Measurements from ENCODE around the gene LMX1A. TPM values are rescaled to one million over a fixed set of nuclear protein-coding genes. Genes with fewer than 3 reads are reported as not detected.

Gene LMX1A
- total and polyA plus RNA-seq, 2 donors (not counting 1 experiment from before 2014, with no cell fraction given): not detected

DNA sequence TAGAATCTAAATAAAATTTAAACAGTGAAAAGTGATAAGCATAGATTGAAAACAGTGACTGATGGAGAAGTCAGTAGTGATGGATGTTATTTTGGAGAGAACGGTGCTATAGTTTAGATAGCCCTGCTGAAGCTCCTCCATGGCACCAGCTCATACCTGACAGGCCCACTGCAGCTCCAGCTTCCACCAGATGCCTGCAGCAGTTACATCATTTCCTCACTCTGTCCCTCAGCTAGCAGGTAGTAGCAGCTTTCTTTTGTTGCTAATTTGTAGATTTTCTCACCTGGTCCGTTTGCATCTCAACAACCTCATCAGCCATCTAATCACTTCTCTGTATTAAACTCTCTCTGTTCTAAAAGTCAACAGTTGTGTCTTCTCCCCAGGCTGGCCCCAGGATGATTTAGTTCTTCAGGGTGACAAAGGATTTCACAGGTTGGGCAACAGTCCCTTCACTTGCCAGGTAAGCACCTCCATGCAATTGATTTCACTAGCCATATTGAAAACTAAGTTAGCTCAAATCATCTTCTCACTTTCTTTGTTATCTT lies 128.3 kb downstream of the LMX1A start:
- Histone ChIP-seq H3K36me3 (replicated peaks in 1 of 2; ENCODE audit: control extremely low read depth in 1 of 2, control insufficient read depth in 1 of 2, extremely low read depth in 1 of 2, insufficient read depth in 2 of 2, low read length in 1 of 2) (no peaks in the 10 kb centered on the region), H3K27me3 (replicated peaks in 1 of 4; ENCODE audit: control extremely low read depth in 1 of 4, control insufficient read depth in 3 of 4, insufficient read depth in 4 of 4, low read length in 3 of 4) (peaks cover 0 to 7% (median 2%) of the 10 kb centered on the region in 4 experiments), H4K20me1 (ENCODE audit: control insufficient read depth, insufficient read depth, low read length, poor library complexity, severe bottlenecking) (no peaks in the 10 kb centered on the region), H3K27ac (ENCODE audit: low read length in 2 of 2) (no peak overlapping the region), H3K79me2 (ENCODE audit: control insufficient read depth, insufficient read depth, low read length) (no peaks in the 10 kb centered on the region), H2AFZ (ENCODE audit: insufficient read depth, low read depth, low read length, poor library complexity, severe bottlenecking) (no peak overlapping the region), H3K4me3 (ENCODE audit: control extremely low read depth in 1 of 5, extremely low read depth in 1 of 5, insufficient read depth in 1 of 5, low read depth in 2 of 5, low read length in 4 of 5) (no peak overlapping the region), H3K4me1 (ENCODE audit: control insufficient read depth in 2 of 2, insufficient read depth in 2 of 2, low read length in 2 of 2) (no peaks in the 10 kb centered on the region), H3K4me2 (replicated peaks; ENCODE audit: low read depth, low read length, poor library complexity, severe bottlenecking) (no peak overlapping the region), H3K9me3 (ENCODE audit: control extremely low read depth in 1 of 3, control insufficient read depth in 2 of 3, insufficient read depth in 1 of 3, low read length in 2 of 3) (no peaks in the 10 kb centered on the region), H3K9ac (ENCODE audit: low read length) (no peak overlapping the region)
- H3K9me3 Mint-ChIP-seq (ENCODE audit: insufficient read depth): no peaks in the 10 kb centered on the region
- intact Hi-C loops (cut with micrococcal nuclease): no loop called here
- H3K27ac Mint-ChIP-seq: no peak overlapping the region
- ChIA-PET POLR2A (no interaction called here), CTCF (no interaction called here)
- ATAC-seq (ENCODE audit: low read depth): no peak
- H3K4me1 Mint-ChIP-seq: no peaks in the 10 kb centered on the region
- whole genome bisulfite sequencing (ENCODE audit: insufficient coverage): 50% methylated on average over 1 of the region's 2 CpGs
- TF ChIP-seq CTCF (IDR thresholded peaks at IDR 0.05) (no peak), EZH2 (IDR thresholded peaks at IDR 0.05; ENCODE audit: borderline replicate concordance, insufficient read depth, low read depth, low read length, poor library complexity, severe bottlenecking) (no peak)
- no peak overlapping the region for H3K4me3 Mint-ChIP-seq
- no peak for DNase-seq
- H3K27me3 Mint-ChIP-seq: peaks cover 12% of the 10 kb centered on the region

GRCh38 chr1:165226326-165226725 lies 130.2 kb downstream of the LMX1A start:
- no peak for DNase-seq
- Histone ChIP-seq H3K79me2 (ENCODE audit: control insufficient read depth, insufficient read depth, low read length) (no peaks in the 10 kb centered on the region), H3K27ac (ENCODE audit: low read length in 2 of 2) (no peak overlapping the region), H3K36me3 (replicated peaks in 1 of 2; ENCODE audit: control extremely low read depth in 1 of 2, control insufficient read depth in 1 of 2, extremely low read depth in 1 of 2, insufficient read depth in 2 of 2, low read length in 1 of 2) (no peaks in the 10 kb centered on the region), H3K9ac (ENCODE audit: low read length) (no peak overlapping the region), H3K4me3 (ENCODE audit: control extremely low read depth in 1 of 5, extremely low read depth in 1 of 5, insufficient read depth in 1 of 5, low read depth in 2 of 5, low read length in 4 of 5) (no peak overlapping the region), H3K4me1 (ENCODE audit: control insufficient read depth in 2 of 2, insufficient read depth in 2 of 2, low read length in 2 of 2) (no peaks in the 10 kb centered on the region), H3K4me2 (replicated peaks; ENCODE audit: low read depth, low read length, poor library complexity, severe bottlenecking) (no peak overlapping the region), H3K27me3 (replicated peaks in 1 of 4; ENCODE audit: control extremely low read depth in 1 of 4, control insufficient read depth in 3 of 4, insufficient read depth in 4 of 4, low read length in 3 of 4) (no peaks in the 10 kb centered on the region), H4K20me1 (ENCODE audit: control insufficient read depth, insufficient read depth, low read length, poor library complexity, severe bottlenecking) (no peaks in the 10 kb centered on the region), H3K9me3 (ENCODE audit: control extremely low read depth in 1 of 3, control insufficient read depth in 2 of 3, insufficient read depth in 1 of 3, low read length in 2 of 3) (peaks cover 0 to 3% (median 0%) of the 10 kb centered on the region in 3 donors), H2AFZ (ENCODE audit: insufficient read depth, low read depth, low read length, poor library complexity, severe bottlenecking) (no peak overlapping the region)
- no peaks in the 10 kb centered on the region for H3K9me3 Mint-ChIP-seq (ENCODE audit: insufficient read depth)
- CTCF ChIA-PET: no interaction called here
- H3K27ac Mint-ChIP-seq: no peak overlapping the region
- H3K4me3 Mint-ChIP-seq: no peak overlapping the region
- intact Hi-C loops (cut with micrococcal nuclease): no loop called here
- TF ChIP-seq EZH2 (IDR thresholded peaks at IDR 0.05; ENCODE audit: borderline replicate concordance, insufficient read depth, low read depth, low read length, poor library complexity, severe bottlenecking) (no peak), CTCF (IDR thresholded peaks at IDR 0.05) (no peak)
- POLR2A ChIA-PET: no interaction called here
- H3K4me1 Mint-ChIP-seq: no peaks in the 10 kb centered on the region
- H3K27me3 Mint-ChIP-seq: peaks cover 5% of the 10 kb centered on the region
- 80% methylated on average over 1 of the region's 2 CpGs for WGBS (ENCODE audit: insufficient coverage)
- no peak for ATAC-seq (ENCODE audit: low read depth)

All from B cell (primary cell).